Activated CD4-positive, alpha-beta T cell treated with anti-CD3 and anti-CD28 coated beads, Interleukin-2, Interleukin-4, amounts not matched to agents 100 ng/mL and 50 ng/mL, durations not matched to agents 16 hours and 8 hours (primary cell): Measurements from ENCODE around the gene PGD.
A peak's percentile ranks its signal among the peaks of the same experiment; 100 is the strongest.

Source experiments
- DNase-seq: peaks from one replicate; pipeline ENCODE4 v3.0.0-alpha.2; 2020; ENCODE audit warnings: low spot score

Gene PGD

DNA sequence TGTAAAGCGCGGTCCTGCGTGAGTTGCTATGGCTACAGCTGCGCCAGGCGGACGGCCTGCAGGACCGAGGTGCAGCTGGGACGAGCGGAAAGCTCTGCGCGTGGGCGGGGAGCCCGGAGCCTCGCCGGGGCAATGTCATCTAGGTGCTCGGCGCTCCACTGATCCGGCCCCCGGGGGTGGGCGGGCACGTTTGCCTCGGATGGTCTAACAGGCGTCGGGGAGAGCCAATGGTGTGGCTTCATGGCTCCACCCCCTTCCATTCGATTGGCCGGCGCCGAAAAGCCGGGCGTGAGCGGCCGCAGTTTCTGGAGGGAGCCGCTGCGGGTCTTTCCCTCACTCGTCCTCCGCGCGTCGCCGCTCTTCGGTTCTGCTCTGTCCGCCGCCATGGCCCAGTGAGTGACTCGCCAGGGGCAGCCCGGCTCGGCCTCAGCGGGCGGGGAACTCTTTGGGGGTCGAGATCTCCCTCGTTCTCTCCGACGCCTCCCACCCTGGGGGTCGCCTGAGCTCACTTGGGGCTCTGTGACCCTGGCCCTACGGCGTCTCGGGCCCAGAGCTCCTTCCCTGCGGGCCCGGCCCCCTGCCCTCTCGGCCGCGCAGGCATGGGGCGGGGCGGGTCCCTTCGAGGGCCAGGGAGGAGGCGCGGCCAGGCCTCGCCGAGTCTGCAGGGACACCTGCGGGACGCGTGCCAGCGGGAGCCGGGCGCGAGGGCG lies at the start of gene PGD:
TSS of gene PGD (plus strand) at position 331 of the 710 bp plus-strand sequence. CDS start at position 385, 54 bp downstream.
- peak; percentile 99 for DNase-seq

DNA sequence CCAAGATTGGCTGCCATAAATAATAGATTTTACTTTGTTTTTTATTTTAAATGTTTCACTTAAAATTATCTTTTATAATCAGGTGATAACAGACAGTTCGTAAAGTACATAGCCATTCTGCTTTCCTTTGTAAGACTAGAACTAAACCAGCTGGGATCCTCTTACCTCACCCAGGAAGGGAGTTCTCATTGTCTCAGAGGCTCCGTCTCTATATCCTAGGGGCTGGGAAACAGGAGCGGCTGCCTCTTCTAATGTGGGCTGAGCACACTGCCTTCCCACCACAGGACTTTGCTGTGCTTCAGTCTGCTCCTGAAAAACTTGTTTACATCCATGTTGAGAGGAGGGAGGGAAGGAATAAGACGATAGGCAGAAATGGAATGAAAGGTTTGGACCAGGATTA lies 45.6 kb upstream of the PGD start:
- DNase-seq: no peak

DNA sequence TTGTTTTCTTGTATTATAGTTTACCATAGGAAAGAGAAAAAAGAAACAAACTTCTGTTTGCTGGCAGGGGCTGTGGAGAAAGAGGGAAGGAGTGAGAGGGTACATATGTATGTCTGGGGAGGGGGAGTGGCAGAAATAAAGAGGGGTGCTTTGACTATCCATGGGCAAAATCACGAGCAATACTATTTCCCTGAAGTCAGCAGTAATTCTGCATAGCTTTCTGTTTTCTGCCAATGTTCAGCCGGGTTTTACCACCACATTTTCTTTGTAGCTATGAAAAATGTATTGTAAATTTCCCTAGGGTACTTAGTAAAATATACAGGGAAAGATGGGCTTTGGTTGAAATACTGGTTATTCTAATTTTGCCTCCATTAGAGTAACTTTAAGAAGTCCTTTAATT lies 45.2 kb upstream of the PGD start:
- no peak for DNase-seq

DNA sequence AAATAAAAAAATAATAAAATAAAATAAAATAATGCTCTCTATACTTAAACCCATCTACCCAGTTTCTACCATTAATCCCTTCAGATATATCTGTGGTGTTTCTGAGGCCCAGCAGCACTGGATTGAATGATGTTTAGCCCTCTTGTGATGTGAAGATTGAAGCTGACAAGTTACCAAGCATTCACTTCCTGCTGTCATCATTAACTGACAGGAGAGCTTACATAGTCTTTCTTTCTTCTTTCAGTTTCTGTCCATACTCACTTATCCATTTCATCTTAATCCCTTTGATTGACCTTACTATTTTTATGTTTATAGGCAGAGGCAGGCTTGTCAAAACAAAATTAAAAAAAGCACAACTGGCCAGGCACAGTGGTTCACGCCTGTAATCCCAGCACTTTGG lies 38.8 kb upstream of the PGD start:
- no peak for DNase-seq

DNA sequence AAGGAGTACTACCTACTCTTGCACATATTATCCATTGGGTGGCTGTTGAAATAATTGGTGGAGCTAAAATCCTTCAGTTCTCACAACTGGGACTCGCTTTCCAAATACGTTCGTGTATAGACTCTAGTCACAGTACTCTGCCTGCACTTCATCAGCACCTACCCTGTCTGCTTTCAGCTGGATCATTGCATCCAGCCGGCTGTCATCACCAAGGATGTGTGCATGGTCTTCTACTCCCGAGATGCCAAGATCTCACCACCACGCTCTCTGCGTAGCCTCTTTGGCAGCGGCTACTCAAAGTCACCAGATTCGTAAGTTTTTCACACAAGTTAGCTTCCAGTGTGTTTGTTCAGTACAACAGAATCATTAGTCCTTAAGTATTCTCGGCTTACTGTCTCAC lies 37.3 kb upstream of the PGD start:
- DNase-seq: no peak

DNA sequence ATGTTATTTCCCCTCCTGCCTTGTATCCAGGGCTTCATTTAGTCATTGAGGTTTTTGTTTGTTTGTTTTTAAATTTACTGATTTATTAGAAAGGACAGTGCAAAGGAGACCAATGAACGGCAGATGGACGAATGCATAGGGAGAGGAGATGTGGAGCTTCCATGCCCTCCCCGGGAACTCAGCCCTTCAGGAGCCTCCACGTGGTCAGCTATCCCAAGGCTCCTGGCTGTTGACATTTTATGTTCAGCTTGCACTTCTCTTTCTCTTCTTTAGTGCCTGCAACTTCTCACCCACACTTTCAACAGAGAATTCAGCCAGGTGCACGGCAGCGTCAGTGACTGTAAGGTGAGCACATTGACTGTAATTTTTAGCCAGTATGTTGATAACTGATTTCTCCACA lies 30.7 kb upstream of the PGD start:
- no peak for DNase-seq

DNA sequence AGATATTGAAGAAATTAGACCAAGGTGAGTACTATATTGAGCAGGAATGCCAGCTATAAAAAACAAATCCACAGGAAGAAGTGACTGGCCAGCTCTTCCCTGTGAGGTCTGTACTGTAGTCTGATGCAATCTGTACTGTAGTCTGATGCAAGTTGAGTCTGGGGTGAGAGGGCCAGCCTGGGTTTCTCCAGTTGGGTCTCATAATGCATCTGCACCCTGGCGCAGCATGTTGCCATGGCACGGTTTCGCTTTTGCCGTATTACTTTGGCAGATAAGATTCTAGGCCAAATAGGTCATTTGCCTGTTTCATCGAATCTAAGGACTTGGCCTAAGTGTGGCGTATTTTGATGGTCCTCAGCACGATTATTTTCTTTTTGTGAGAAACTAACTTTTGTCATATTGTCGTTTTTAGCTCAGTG lies 24.4 kb upstream of the PGD start:
- DNase-seq: no peak

DNA sequence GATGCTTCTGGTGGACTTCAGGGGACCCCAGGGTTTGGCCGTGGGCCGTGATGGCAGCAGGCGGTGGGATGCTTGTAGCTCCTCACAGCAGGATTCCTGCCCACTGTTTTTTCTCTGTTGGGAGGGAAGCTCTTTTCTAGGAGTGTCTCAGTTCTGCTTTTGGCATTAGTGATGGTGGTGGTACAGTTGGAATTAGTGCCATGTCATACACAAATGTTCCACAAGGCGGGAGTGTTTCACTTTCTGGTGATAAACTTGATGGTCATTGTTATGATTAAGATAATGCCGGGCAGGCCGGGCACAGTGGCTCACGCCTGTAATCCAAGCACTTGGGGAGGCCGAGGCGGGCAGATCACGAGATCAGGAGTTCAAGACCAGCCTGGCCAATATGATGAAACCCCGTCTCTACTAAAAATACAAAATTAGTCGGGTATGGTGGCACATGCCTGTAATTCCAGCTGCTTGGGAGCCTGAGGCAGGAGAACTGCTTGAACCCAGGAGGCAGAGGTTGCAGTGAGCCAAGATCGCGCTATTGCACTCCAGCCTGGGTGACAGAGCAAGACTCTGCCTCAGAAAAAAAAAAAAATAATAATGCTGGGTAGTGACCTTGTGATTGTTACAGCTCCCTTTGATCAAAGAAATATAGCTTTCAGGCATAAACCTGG lies 21.4 kb upstream of the PGD start:
- DNase-seq: peak; percentile 31

DNA sequence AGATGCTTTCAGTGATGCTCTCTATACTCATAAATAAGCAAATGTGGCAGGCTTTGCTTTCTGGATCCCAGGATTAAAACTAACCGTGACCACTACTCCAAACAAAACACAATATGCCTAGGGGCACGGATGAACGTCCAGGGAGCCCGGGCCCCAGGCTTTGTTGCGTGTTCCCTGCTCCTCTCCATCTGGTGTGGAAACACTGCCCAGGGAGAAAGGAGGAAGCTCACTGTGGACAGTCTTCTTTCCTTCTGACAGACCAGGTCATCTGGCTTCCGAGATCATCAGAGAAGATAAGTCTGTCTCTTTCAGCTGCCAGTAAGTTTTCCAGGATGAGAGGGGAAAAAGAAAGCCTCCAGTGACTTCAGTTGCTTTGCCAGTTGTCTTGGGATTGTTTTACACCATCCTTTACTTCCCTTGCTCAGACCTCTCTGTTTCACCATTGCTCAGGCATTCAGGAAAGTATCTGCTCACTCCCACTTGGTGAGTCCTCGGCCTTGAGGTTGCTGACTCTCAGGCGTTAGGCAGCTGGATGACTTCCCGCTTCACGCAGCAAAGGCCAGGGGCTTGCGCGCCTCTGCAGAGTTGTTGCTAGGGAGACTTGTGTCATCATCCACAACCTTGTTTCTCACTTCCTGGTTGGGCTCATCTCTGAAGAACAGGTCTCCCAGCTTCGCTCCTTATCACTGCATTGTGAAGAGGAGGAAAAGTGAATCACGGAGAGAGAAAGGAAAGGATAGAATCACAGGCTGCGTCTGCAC lies 20.6 kb upstream of the PGD start:
- no peak for DNase-seq

DNA sequence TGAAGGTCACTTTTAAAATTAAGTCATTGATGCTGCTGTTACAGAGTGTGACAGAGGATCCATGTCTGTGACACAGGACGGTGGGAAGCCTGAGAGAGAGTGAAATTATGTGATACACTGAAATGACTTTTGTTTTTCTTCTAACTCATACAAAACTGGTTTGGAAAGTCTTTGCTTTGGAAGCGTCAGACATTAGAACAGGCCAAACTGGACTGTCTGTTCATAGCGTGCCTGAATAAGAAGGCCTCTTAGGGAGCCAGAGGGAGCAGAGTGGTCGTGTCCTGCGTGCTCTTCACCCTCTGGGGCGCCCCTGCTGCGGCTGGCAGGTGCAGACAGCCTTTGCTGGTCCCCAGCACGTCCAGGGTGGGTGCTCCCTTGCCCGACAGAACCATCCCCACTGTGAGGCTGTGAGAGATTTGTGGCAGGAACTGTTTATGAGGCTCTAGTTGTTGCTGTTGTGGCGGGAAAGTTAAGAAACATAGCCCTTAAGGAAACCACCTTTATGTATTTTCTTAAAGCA lies 19.7 kb upstream of the PGD start:
- DNase-seq: no peak

DNA sequence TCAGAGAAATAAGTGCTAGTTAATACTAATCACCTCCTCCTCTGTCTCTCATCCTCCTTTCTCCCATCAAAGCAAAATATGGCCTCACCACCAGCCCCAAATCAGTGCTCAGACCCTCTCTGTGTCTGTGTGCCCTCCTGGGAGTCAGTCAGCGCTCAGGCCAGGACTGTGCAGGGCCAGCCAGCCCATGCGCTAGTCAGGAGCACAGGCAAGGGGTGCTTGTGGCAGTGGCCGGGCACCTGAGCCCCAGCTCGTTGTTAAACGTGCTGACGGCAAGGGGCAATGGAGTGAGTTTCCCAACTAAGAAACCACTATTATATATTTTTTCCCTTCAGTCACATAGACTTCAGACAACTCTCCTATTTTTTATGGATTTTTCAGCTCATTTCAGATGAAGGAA lies 19.2 kb upstream of the PGD start:
- no peak for DNase-seq

DNA sequence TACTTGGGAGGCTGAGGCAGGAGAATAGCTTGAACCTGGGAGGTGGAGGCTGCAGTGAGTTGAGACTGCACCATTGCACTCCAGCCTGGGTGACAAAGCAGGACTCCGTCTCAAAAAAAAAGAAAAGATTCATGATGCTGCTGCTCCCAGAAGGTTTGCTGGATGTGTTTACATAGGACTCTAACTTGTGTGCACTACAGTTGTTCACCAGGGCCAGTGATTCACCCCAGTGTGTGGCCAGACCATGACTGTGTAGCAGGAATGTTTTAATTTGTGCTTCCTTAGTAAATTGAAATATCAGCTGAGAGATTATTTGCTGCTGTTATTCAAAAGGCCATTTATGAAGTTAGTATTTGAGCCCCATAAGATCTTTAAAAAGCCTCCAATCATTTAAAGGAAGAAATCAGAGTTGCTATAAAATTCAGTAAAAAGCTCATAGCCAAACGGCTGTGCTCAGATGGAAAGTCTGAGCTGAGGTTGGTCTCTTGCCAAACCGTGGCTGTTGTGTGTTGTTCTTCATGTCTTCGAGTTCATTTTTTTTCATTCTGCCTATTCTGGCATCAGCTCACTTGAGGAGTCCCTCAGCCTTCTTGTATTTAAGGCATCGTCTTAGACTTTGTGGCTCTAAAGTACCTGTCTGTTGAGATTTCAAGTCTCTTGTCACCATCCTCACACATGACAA lies 18.1 kb upstream of the PGD start:
- no peak for DNase-seq

DNA sequence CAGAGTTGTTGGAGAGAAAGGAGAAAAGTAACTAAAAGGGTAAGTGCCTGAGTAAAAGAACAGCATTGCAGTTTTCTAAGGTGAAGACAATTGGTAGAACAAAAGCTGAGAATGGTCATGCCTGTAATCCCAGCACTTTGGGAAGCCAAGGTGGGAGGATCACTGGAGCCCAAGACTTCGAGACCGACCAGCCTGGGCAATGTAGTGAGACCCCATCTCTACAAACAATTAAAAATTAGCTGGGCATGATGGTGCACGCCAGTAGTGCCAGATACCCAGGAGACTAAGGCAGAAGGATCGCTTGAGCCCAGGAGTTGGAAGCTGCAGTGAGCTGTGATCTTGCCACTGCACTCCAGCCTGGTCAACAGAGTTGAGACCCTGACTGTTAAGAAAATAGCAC lies 15.2 kb upstream of the PGD start:
- DNase-seq: no peak

DNA sequence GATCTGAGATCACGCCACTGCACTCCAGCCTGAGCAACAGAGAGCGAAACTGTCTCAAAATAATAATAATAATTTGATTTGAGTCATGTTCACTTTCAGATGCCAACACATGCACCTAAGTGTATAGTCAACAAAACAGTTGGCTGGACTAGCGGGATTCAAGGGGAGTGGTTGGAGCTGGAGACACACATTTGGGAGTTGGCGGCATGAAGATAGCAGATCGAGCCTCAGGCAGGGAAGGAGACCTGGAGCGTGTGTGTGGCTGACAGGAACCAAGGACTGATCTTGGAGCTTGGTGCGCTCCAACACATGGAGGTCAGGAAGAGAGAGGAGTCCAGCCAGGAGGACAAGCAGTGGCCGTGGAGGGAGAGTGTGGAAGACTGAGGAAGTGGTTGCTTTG lies 14.6 kb upstream of the PGD start:
- DNase-seq: no peak

DNA sequence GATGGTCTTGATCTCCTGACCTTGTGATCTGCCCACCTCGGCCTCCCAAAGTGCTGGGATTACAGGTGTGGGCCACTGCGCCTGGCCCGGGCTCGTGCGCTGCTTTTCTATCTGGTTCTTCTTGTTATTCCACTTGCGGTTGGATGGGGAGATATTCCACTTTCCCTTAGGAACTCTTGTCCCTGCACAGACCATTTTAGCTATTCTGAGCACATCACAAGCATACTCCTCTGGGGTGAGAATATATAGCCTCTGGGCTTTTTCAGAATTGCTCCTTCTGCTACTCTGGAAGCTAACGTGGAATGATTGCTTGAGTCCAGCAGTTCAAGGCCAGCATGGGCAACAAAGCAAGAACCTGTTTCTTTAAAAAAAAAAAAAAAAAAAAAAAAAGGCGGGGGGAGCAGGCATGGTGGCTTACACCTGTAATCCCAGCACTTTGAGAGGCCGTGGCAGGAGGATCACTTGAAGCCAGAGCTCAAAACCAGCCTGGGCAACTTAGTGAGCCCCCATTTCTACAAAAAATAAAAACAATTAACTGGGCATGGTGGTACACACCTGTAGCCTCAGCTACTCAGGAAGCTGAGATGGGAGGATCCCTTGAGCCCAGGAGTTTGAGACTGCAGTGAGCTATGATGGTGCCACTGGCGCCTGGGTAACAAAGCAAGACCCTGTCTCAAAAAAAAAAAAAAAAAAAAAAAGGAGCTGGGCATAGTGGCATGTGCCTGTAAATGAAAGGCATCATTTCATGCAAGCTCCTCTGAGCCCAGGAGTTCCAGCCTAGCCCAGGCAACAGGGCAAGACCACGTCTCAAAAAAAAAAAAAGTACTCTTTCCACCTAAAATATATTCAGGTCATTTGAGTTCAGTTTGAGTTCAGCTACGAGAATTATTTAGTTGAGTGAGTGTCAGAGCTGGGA lies 11.8 kb upstream of the PGD start:
- DNase-seq: no peak

DNA sequence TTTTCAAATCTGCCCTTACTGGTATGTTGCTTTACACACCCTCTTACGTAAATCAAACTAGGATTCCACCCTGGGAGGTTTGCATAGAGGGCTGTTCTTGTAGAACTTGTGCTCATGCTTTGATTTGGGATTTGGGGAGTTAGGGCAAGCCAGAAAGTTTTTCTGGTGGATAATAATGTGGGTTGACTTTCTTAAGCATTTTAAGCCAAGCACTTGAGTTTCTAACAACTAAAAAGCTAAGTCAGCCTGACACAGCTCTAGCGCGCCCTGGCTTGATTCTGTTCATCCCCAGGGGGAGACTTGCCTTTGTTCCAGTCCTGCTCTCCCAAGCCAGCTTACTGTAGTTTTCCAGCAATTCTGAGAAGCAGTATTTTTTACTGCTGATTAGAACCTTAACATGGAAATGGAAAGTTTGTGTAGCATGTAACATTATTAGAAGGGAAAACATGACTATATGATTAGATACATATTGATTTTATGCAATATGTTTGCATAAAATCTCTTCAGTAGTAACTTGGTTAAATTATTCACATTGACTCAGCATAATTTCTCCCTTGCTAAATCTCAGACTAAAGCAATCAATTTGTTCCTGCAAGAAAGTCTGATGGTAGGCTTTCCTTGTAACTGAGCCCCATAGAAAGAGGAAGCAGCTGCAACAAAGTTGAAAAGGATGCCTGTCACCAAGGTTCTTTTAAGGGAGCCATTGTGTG lies 11.0 kb upstream of the PGD start:
- DNase-seq: no peak

DNA sequence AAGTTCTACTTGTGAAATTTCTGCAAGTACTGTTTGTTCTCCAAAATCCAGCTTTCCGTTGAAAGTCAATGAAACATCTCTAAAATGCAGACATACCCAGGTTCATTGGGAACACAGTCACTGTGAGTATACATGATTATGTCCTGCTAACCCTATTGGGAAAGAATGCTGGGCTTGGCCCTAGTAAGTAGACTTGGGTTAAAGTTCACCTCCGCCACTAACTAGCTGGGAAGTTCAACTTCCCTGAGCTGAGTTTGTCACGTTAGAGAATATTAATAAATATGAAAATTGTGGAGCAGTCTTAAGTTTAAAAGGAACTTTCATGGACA lies 10.5 kb upstream of the PGD start:
- DNase-seq: no peak

DNA sequence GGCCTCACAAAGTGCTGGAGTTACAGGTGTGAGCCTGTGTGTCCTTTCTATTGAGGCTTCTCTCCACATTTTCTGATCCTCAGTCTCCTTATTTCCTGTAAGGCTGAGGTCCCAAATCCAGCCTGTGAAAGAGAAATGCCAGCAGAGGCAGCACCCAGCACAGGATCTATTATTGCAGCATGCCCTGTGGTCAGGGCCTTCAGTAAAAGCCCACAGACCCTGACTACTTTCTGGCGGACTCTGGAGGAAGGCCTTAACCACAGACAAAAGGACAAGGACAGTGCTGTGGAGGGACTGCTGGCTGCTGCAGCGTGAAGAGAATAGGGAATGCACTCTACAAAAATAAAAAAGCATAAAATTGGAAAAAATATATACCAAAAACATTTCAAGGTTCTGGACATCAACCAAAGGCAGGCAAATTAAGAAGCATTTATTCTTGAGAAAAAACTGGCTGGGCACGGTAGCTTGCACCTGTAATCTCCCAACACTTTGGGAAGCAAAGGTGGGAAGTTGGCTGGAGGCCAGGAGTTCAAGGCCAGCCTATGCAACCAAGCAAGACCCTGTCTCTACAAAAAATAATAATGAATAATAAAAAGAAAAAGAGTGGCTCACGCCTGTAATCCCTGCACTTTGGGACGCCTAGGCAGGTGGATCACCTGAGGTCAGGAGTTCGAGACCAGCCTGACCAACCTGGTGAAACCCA lies 9.4 kb upstream of the PGD start:
- DNase-seq: no peak

DNA sequence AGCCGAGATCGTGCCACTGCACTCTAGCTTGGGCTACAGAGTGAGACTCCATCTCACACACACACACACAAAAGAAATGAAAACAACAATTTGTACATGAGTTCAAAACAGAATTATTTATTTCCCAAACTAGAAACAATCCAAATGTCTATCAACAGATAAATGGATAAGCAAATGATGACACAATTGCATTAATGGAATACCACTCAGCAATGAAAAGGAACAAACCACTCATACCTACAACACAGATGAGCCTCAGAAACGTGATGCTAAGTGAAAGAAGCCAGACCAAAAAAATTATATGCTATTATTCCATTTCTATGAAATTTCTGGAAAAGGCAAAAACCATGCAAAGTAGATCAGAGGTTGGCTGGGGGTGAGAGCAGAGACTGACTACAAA lies 2.0 kb upstream of the PGD start:
- no peak for DNase-seq

DNA sequence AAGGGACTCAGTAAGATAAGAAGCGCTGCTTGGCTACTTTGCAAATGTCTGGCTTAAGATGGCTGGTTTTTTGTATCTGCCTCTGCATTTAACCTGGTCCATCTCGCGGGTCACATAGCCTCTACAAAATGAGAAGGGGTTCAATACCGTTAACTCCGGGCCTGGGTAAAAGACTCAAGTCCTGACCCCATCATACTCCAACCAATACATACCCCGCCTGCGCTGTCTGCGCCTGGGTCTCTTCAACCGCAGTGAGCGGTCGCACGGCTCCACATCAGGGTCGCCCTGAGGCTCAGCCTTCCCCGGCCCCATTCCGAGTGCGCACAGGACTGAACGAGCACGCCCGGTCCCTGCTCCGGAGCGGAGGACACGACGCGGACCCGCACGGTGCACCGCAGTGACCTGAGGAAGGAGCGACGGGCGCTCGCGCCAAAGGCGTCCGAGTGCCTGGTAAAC lies 558 bp upstream of the PGD start:
- no peak for DNase-seq
